Tongue (tissue), 2 donors: ENCODE measurements around the gene CEBPZ. TPM values are rescaled to one million over a fixed set of nuclear protein-coding genes. Genes with fewer than 3 reads are reported as not detected.
"Not testable (repeated sequence)": the region's sequence is repeated elsewhere in the genome, so short reads cannot be mapped to it uniquely, and the experiment has no call there.

Source experiments
- DNase-seq: peaks from one replicate; pipeline ENCODE4 v3.0.0-alpha.2; 2015
- total RNA-seq: library from RNA; depleted of rRNA; stranded (reverse); fragments of >200 nt; gene quantifications from one replicate; pipeline ENCODE4 v1.2.3, GENCODE V29; 2014

Gene CEBPZ
- total RNA-seq, result 66.3 TPM

- peak; percentile 96 for DNase-seq
Observed at GRCh38 chr2:37231241-37232130, at the start of gene CEBPZ, which contains the start of gene NDUFAF7. TSS of gene CEBPZ (minus strand) at chr2:37231596. CDS start at chr2:37231567, 29 bp downstream. TSS of gene NDUFAF7 (plus strand) at chr2:37231658. CDS start at chr2:37231706, 48 bp downstream.

GRCh38 chr2:37276291-37276690 is 44.9 kb upstream of the CEBPZ start:
- DNase-seq, result no peak

- DNase-seq, result no peak
Observed at GRCh38 chr2:37274359-37274965, 43.1 kb upstream of the CEBPZ start.

GRCh38 chr2:37271376-37272067 is 40.1 kb upstream of the CEBPZ start:
- no peak for DNase-seq

GRCh38 chr2:37268111-37268510 is 36.7 kb upstream of the CEBPZ start:
- DNase-seq, result no peak

GRCh38 chr2:37267685-37268084 is 36.3 kb upstream of the CEBPZ start:
- DNase-seq, result no peak

- DNase-seq, result no peak
Observed at GRCh38 chr2:37263839-37264238, 32.4 kb upstream of the CEBPZ start.

GRCh38 chr2:37262522-37262921 is 31.1 kb upstream of the CEBPZ start:
- no peak for DNase-seq

GRCh38 chr2:37250869-37251740 is 19.7 kb upstream of the CEBPZ start:
- no peak for DNase-seq

GRCh38 chr2:37246205-37246604 is 14.8 kb upstream of the CEBPZ start:
- no peak for DNase-seq

GRCh38 chr2:37244755-37245154 is 13.4 kb upstream of the CEBPZ start:
- no peak for DNase-seq

GRCh38 chr2:37244017-37244416 is 12.6 kb upstream of the CEBPZ start:
- no peak for DNase-seq

- no peak for DNase-seq
Observed at GRCh38 chr2:37243435-37243834, 12.0 kb upstream of the CEBPZ start.

GRCh38 chr2:37232131-37232933 is 936 bp upstream of the CEBPZ start:
- peak; percentile 25 for DNase-seq

GRCh38 chr2:37230581-37230980 is 815 bp downstream of the CEBPZ start:
- DNase-seq, result no peak

- DNase-seq, result no peak
Observed at GRCh38 chr2:37228788-37229187, 2.6 kb downstream of the CEBPZ start.

- no peak for DNase-seq
Observed at GRCh38 chr2:37226863-37227262, 4.5 kb downstream of the CEBPZ start.

GRCh38 chr2:37225129-37225528 is 6.3 kb downstream of the CEBPZ start:
- DNase-seq, result not testable (repeated sequence)

GRCh38 chr2:37224063-37224462 is 7.3 kb downstream of the CEBPZ start:
- no peak for DNase-seq

- DNase-seq, result no peak
Observed at GRCh38 chr2:37223131-37223530, 8.3 kb downstream of the CEBPZ start.

- DNase-seq, result peak; percentile 65
Observed at GRCh38 chr2:37219046-37219445, 12.3 kb downstream of the CEBPZ start.
